ENCODE measurements around the gene C6orf89.

C6orf89 gene

DNA sequence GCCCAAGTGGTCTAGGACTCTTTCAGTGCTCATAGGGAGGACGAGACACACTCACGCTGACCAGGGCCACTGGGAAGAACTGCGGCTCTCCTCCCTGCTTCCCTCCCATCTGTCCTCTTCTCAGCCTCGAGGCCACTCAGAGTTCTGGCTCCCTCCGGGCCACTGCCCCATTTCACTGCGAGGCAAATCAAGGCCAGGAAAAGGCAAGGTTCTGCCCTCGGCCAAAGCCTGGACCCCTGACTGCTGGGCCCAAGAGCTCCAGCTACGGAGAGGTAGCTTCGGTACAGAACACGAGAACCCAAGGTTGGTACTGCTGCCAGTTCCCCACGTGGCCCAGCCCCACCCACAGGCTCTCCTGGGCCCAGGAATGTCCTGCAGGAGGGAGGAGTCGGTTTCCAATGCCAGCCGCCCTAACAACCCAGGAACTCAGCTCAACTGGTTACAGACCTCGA is 83.5 kb downstream of the C6orf89 start:
- Histone ChIP-seq H3K4me1 (ENCODE audit: control extremely low read depth in 1 of 4, control insufficient read depth in 4 of 4, insufficient read depth in 4 of 4, low read length in 3 of 4) (peaks cover 2 to 10% (median 9%) of the 10 kb centered on the region in 4 experiments), H3K27ac (ENCODE audit: insufficient read depth in 1 of 2, low read depth in 1 of 2, low read length in 2 of 2, poor library complexity in 1 of 2, severe bottlenecking in 2 of 2) (no peak overlapping the region), H3K4me3 (ENCODE audit: control insufficient read depth in 1 of 7, extremely low read depth in 1 of 7, insufficient read depth in 4 of 7, low read depth in 2 of 7, low read length in 6 of 7) (no peak overlapping the region), H3K36me3 (ENCODE audit: control insufficient read depth in 4 of 4, insufficient read depth in 4 of 4, low read length in 3 of 4) (peaks cover 17 to 77% (median 60%) of the 10 kb centered on the region in 4 experiments), H3K9me3 (ENCODE audit: control extremely low read depth in 1 of 5, control insufficient read depth in 4 of 5, insufficient read depth in 2 of 5, low read depth in 1 of 5, low read length in 4 of 5) (no peaks in the 10 kb centered on the region), H3K27me3 (replicated peaks in 2 of 5; ENCODE audit: control insufficient read depth in 4 of 5, insufficient read depth in 5 of 5, low read length in 4 of 5) (no peaks in the 10 kb centered on the region)
- 90% methylated on average over 10 of the region's 14 CpGs for whole genome bisulfite sequencing (ENCODE audit: insufficient coverage)
- DNase-seq: no peak
- ChIA-PET POLR2A (no interaction called here), CTCF (interaction anchor here (1.5 to 4.8 kb wide), 2 partner anchors 11 kb away, joined by 3 to 21 read pairs; no protein-coding TSS in a partner anchor)

DNA sequence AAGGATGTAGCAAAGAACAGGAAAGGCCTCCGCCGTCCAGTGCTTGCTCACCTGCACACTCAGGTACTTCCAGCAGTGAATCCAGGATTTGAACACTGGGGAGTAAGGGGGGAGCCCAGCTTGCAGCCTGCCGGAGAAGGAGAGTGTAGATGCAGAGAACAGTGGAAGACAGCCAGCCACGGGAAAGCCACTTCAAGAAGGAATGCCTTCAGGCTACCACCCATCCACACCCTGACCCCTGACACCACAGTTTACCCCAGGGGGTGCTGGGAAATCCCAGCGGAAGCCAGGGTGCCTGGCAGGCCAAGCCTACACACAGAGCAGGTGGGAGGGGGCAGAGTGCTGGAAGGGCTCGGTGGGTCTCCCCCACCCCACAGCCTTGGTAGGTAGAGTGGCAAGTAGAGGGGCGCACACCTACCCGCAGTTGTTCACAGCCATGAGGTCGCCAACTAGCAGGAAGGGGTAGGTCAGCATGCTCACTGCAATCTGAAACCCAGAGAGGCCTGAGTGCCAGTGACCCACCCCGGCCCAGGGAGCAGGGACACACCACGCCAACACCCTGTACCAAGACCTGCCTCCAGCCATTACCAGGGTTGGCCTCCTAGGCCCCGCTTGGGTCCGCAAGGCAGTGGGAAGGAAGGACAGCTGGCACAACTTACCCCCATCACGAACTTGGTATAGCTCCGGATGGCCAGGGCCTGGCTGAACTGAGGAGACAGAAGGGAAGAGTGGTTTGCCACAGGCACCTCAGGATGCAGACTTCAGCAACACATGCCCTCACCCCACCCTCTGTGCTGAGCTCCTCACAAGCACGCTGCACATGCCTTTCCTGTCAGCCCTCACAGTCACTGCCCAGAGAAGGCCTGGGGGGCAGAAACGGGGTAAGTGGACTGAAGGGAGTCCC is 84.5 kb downstream of the C6orf89 start:
- CTCF ChIA-PET: interaction anchor here (1.4 to 4.8 kb wide), 3 partner anchors 10 to 85 kb away, joined by 3 to 21 read pairs (median 3); no protein-coding TSS in a partner anchor
- POLR2A ChIA-PET: no interaction called here

GRCh38 chr6:36970892-36971842 is 85.4 kb downstream of the C6orf89 start:
- Histone ChIP-seq H3K27ac (ENCODE audit: insufficient read depth in 1 of 2, low read depth in 1 of 2, low read length in 2 of 2, poor library complexity in 1 of 2, severe bottlenecking in 2 of 2) (no peak overlapping the region), H3K9me3 (ENCODE audit: control extremely low read depth in 1 of 5, control insufficient read depth in 4 of 5, insufficient read depth in 2 of 5, low read depth in 1 of 5, low read length in 4 of 5) (no peaks in the 10 kb centered on the region), H3K4me1 (ENCODE audit: control extremely low read depth in 1 of 4, control insufficient read depth in 4 of 4, insufficient read depth in 4 of 4, low read length in 3 of 4) (no peaks in the 10 kb centered on the region), H3K4me3 (ENCODE audit: control insufficient read depth in 1 of 7, extremely low read depth in 1 of 7, insufficient read depth in 4 of 7, low read depth in 2 of 7, low read length in 6 of 7) (no peak overlapping the region), H3K27me3 (replicated peaks in 2 of 5; ENCODE audit: control insufficient read depth in 4 of 5, insufficient read depth in 5 of 5, low read length in 4 of 5) (no peaks in the 10 kb centered on the region), H3K36me3 (ENCODE audit: control insufficient read depth in 4 of 4, insufficient read depth in 4 of 4, low read length in 3 of 4) (peaks cover 23 to 96% (median 75%) of the 10 kb centered on the region in 4 experiments)
- ChIA-PET POLR2A (interaction anchor here (0.6 kb wide), 1 partner anchor 323 kb away, joined by 4 read pairs; no protein-coding TSS in a partner anchor), CTCF (interaction anchor here (1.4 to 4.8 kb wide), 2 partner anchors 9 to 86 kb away, joined by 3 to 21 read pairs; no protein-coding TSS in a partner anchor)
- no peak for DNase-seq
- 96% methylated on average over 13 of the region's 17 CpGs for WGBS (ENCODE audit: insufficient coverage)

More for the DNA sequence above, 84.5 kb downstream of the C6orf89 start:
- Histone ChIP-seq H3K36me3 (ENCODE audit: control insufficient read depth in 4 of 4, insufficient read depth in 4 of 4, low read length in 3 of 4) (peaks cover 21 to 87% (median 68%) of the 10 kb centered on the region in 4 experiments), H3K9me3 (ENCODE audit: control extremely low read depth in 1 of 5, control insufficient read depth in 4 of 5, insufficient read depth in 2 of 5, low read depth in 1 of 5, low read length in 4 of 5) (no peaks in the 10 kb centered on the region), H3K27ac (ENCODE audit: insufficient read depth in 1 of 2, low read depth in 1 of 2, low read length in 2 of 2, poor library complexity in 1 of 2, severe bottlenecking in 2 of 2) (no peak overlapping the region), H3K4me3 (ENCODE audit: control insufficient read depth in 1 of 7, extremely low read depth in 1 of 7, insufficient read depth in 4 of 7, low read depth in 2 of 7, low read length in 6 of 7) (no peak overlapping the region), H3K27me3 (replicated peaks in 2 of 5; ENCODE audit: control insufficient read depth in 4 of 5, insufficient read depth in 5 of 5, low read length in 4 of 5) (no peaks in the 10 kb centered on the region), H3K4me1 (ENCODE audit: control extremely low read depth in 1 of 4, control insufficient read depth in 4 of 4, insufficient read depth in 4 of 4, low read length in 3 of 4) (no peaks in the 10 kb centered on the region)
- WGBS (ENCODE audit: insufficient coverage): 94% methylated on average over 14 of the region's 17 CpGs
- no peak for DNase-seq

DNA sequence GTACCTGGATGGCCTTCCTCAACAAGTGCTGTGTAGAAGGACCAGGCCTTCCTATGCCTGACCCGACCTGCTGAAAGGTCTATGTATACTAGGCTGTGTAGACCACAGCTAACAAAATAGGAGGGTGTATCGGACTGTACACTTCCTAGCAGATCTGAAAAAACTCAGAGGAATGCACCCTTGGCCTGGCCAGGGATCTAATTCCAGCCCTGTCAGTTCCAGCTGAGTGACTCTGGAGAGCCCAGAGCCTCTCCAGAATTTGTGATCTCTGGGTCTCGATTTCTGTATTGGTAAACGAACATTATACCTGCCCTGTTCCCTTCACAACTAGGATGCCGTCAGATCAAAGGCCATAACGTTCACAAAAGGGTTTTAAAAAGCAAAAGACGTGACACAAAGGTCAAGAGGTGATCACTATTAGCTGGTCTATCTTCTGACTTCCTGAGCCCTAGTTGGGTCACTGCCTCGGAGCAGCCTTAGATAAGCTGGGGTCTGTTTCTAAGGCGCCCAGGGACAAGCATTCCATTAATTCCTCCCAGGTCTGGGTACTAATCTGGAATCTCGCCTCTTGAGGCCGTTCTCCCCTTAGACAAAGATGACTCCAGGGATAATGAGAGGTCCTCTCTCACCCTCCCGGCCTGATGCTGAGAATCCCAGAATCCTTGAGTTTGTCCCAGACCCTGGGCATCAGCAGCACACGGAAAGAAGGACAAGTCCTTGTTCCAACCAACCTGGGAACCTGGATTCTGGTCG is 86.3 kb downstream of the C6orf89 start:
- H3K4me3 ChIP-seq (ENCODE audit: control insufficient read depth in 1 of 7, extremely low read depth in 1 of 7, insufficient read depth in 4 of 7, low read depth in 2 of 7, low read length in 6 of 7): no peak overlapping the region
- WGBS (ENCODE audit: insufficient coverage): 79% methylated on average over 13 of the region's 14 CpGs
- CTCF ChIA-PET: interaction anchor here (0.8 to 4.8 kb wide), 2 partner anchors 8 to 87 kb away, joined by 3 to 21 read pairs; no protein-coding TSS in a partner anchor
- POLR2A ChIA-PET: interaction anchor here (0.6 kb wide), 1 partner anchor 324 kb away, joined by 4 read pairs; no protein-coding TSS in a partner anchor
- H3K27ac ChIP-seq (ENCODE audit: insufficient read depth in 1 of 2, low read depth in 1 of 2, low read length in 2 of 2, poor library complexity in 1 of 2, severe bottlenecking in 2 of 2): no peak overlapping the region
- no peak for DNase-seq
- no peaks in the 10 kb centered on the region for H3K9me3 ChIP-seq (ENCODE audit: control extremely low read depth in 1 of 5, control insufficient read depth in 4 of 5, insufficient read depth in 2 of 5, low read depth in 1 of 5, low read length in 4 of 5)
- H3K4me1 ChIP-seq (ENCODE audit: control extremely low read depth in 1 of 4, control insufficient read depth in 4 of 4, insufficient read depth in 4 of 4, low read length in 3 of 4): no peaks in the 10 kb centered on the region
- peaks cover 23 to 100% (median 83%) of the 10 kb centered on the region in 4 experiments for H3K36me3 ChIP-seq (ENCODE audit: control insufficient read depth in 4 of 4, insufficient read depth in 4 of 4, low read length in 3 of 4)
- no peaks in the 10 kb centered on the region for H3K27me3 ChIP-seq (replicated peaks in 2 of 5; ENCODE audit: control insufficient read depth in 4 of 5, insufficient read depth in 5 of 5, low read length in 4 of 5)

DNA sequence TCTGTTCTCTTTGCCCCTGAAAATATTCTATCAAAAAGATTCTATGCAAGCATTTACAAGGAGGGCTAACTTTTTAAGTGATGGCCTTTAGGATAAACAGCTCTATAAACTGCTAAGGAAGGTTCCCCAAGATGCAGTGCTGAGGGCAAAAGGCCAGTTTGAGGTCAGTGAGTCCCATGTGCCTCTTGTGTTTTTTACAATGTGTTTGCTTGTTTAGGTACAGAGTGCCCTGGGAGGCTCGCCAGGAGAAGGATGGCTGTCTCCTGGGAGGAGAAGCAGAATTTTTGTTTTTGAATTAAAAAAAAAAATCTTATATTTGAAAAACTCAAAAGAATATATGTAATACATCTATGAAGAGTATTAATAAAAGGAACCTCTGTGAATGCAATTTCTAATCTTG is 87.4 kb downstream of the C6orf89 start:
- POLR2A ChIA-PET: no interaction called here
- WGBS (ENCODE audit: insufficient coverage): no CpG with 5 or more reads among the region's 1 CpG
- no peak for DNase-seq
- Histone ChIP-seq H3K4me1 (ENCODE audit: control extremely low read depth in 1 of 4, control insufficient read depth in 4 of 4, insufficient read depth in 4 of 4, low read length in 3 of 4) (no peaks in the 10 kb centered on the region), H3K27ac (ENCODE audit: insufficient read depth in 1 of 2, low read depth in 1 of 2, low read length in 2 of 2, poor library complexity in 1 of 2, severe bottlenecking in 2 of 2) (no peak overlapping the region), H3K36me3 (ENCODE audit: control insufficient read depth in 4 of 4, insufficient read depth in 4 of 4, low read length in 3 of 4) (peaks cover 23 to 100% (median 82%) of the 10 kb centered on the region in 4 experiments), H3K27me3 (replicated peaks in 2 of 5; ENCODE audit: control insufficient read depth in 4 of 5, insufficient read depth in 5 of 5, low read length in 4 of 5) (no peaks in the 10 kb centered on the region), H3K9me3 (ENCODE audit: control extremely low read depth in 1 of 5, control insufficient read depth in 4 of 5, insufficient read depth in 2 of 5, low read depth in 1 of 5, low read length in 4 of 5) (no peaks in the 10 kb centered on the region), H3K4me3 (ENCODE audit: control insufficient read depth in 1 of 7, extremely low read depth in 1 of 7, insufficient read depth in 4 of 7, low read depth in 2 of 7, low read length in 6 of 7) (no peak overlapping the region)
- CTCF ChIA-PET: interaction anchor here (0.7 to 4.8 kb wide), 3 partner anchors 7 to 209 kb away, joined by 3 to 21 read pairs (median 3); no protein-coding TSS in a partner anchor

GRCh38 chr6:36973647-36974046 is 87.9 kb downstream of the C6orf89 start:
- Histone ChIP-seq H3K27me3 (replicated peaks in 2 of 5; ENCODE audit: control insufficient read depth in 4 of 5, insufficient read depth in 5 of 5, low read length in 4 of 5) (no peaks in the 10 kb centered on the region), H3K27ac (ENCODE audit: insufficient read depth in 1 of 2, low read depth in 1 of 2, low read length in 2 of 2, poor library complexity in 1 of 2, severe bottlenecking in 2 of 2) (no peak overlapping the region), H3K4me3 (ENCODE audit: control insufficient read depth in 1 of 7, extremely low read depth in 1 of 7, insufficient read depth in 4 of 7, low read depth in 2 of 7, low read length in 6 of 7) (no peak overlapping the region), H3K9me3 (ENCODE audit: control extremely low read depth in 1 of 5, control insufficient read depth in 4 of 5, insufficient read depth in 2 of 5, low read depth in 1 of 5, low read length in 4 of 5) (no peaks in the 10 kb centered on the region), H3K4me1 (ENCODE audit: control extremely low read depth in 1 of 4, control insufficient read depth in 4 of 4, insufficient read depth in 4 of 4, low read length in 3 of 4) (no peaks in the 10 kb centered on the region), H3K36me3 (ENCODE audit: control insufficient read depth in 4 of 4, insufficient read depth in 4 of 4, low read length in 3 of 4) (peaks cover 23 to 100% (median 82%) of the 10 kb centered on the region in 4 experiments)
- DNase-seq: no peak
- WGBS (ENCODE audit: insufficient coverage): 79% methylated on average over 2 of the region's 4 CpGs
- ChIA-PET CTCF (no interaction called here), POLR2A (no interaction called here)

Measured in common myeloid progenitor, CD34-positive (primary cell).